Head of caudate nucleus (tissue), 42 donors: ENCODE measurements around the gene ATP12A.
"Not testable (repeated sequence)": the region's sequence is repeated elsewhere in the genome, so short reads cannot be mapped to it uniquely, and the experiment has no call there.

Source experiments
- DNase-seq, 42 donors: peaks; one replicate each; pipeline versions ENCODE4 v3.0.0 to v3.0.0-alpha.2; 2020 to 2021; ENCODE audit warnings: mixed read lengths in 7 of 42
- intact Hi-C: fragments of 100-400 bp; cut with DNase I; formaldehyde crosslinking; loops from one replicate; pipeline ENCODE4 v1.15.0; 2022

ATP12A gene

GRCh38 chr13:24718192-24718965, 38.2 kb downstream of the ATP12A start:
- no peak for DNase-seq
- intact Hi-C loops: no loop called here

- DNase-seq: no peak
- intact Hi-C loops: no loop called here
These were observed 38.9 kb downstream of the ATP12A start for GRCh38 chr13:24719139-24719538.

- intact Hi-C loops: no loop called here
- peak in 1 of 42 donors; percentile 31 for DNase-seq
These were observed 43.0 kb downstream of the ATP12A start for GRCh38 chr13:24723206-24723605.

GRCh38 chr13:24724714-24725113, 44.5 kb downstream of the ATP12A start:
- DNase-seq: no peak
- intact Hi-C loops: no loop called here

GRCh38 chr13:24725379-24725778, 45.2 kb downstream of the ATP12A start:
- intact Hi-C loops: no loop called here
- DNase-seq: peak in 2 of 42 donors; percentile 1 to 13

GRCh38 chr13:24727731-24728601, 47.8 kb downstream of the ATP12A start:
- intact Hi-C loops: no loop called here
- DNase-seq: peak; percentile 22 to 86 (median 65)

- intact Hi-C loops, DNase-seq: not testable (repeated sequence)
These were observed 50.8 kb downstream of the ATP12A start for GRCh38 chr13:24730873-24731567.

GRCh38 chr13:24734950-24735349, 54.7 kb downstream of the ATP12A start:
- DNase-seq: peak in 1 of 42 donors; percentile 19
- intact Hi-C loops: no loop called here

GRCh38 chr13:24737042-24737441, 56.8 kb downstream of the ATP12A start:
- DNase-seq: peak in 2 of 42 donors; percentile 19 to 21
- intact Hi-C loops: no loop called here

- intact Hi-C loops: no loop called here
These were observed 58.2 kb downstream of the ATP12A start for GRCh38 chr13:24738366-24738847.

GRCh38 chr13:24740014-24740890, 60.0 kb downstream of the ATP12A start:
- intact Hi-C loops: no loop called here
- DNase-seq: peak in 1 of 42 donors; percentile 28

More at GRCh38 chr13:24738366-24738847, 58.2 kb downstream of the ATP12A start:
- peak in 2 of 42 donors; percentile 29 to 32 for DNase-seq

- intact Hi-C loops: no loop called here
- DNase-seq: peak in 1 of 42 donors; percentile 16
These were observed 60.9 kb downstream of the ATP12A start for GRCh38 chr13:24741016-24741662.

GRCh38 chr13:24741791-24742190, 61.6 kb downstream of the ATP12A start:
- DNase-seq: peak in 1 of 42 donors; percentile 25
- intact Hi-C loops: no loop called here

- DNase-seq: peak in 1 of 42 donors; percentile 27
- intact Hi-C loops: no loop called here
These were observed 62.1 kb downstream of the ATP12A start for GRCh38 chr13:24742294-24742693.

- DNase-seq: peak in 1 of 42 donors; percentile 27
- intact Hi-C loops: no loop called here
These were observed 62.8 kb downstream of the ATP12A start for GRCh38 chr13:24742977-24743376.

- no peak for DNase-seq
- intact Hi-C loops: no loop called here
These were observed 64.0 kb downstream of the ATP12A start for GRCh38 chr13:24744247-24744646.

GRCh38 chr13:24745516-24745860, 65.3 kb downstream of the ATP12A start:
- DNase-seq: no peak
- intact Hi-C loops: no loop called here
